ENCODE data around the gene EML5.

- no peak for TF ChIP-seq CTCF (conservative IDR thresholded peaks at IDR 0.05; ENCODE audit: low read depth, low read length)
- no peak for TF ChIP-seq EZH2 (IDR thresholded peaks at IDR 0.05; ENCODE audit: borderline replicate concordance, low read depth, low read length, poor library complexity, severe bottlenecking)
Measured at GRCh38 chr14:88681755-88682494, 110.8 kb downstream of the EML5 start.
